Measurements from ENCODE around the gene SEMA6D.

The SEMA6D gene

DNA sequence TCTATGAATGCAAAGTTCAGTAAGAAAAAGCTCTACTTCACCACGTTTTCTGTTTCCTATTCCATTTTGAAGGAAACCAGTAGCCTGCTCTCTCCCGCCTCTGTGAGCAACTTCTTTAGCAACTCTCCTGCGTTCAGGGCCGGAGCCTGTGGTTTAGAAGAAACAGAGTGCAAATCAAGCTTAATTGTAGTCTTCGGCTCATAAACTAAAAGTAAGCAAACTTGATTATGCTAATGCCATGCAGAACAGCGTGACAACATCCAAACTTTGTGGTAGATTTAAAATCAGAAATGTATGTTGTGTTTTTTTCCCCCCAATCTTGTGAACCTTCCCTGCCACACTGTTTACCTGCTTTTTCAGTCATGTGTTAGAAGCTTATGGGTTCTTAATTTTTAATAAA, 87.4 kb downstream of the SEMA6D start:
- TF ChIP-seq, protein P1, sequence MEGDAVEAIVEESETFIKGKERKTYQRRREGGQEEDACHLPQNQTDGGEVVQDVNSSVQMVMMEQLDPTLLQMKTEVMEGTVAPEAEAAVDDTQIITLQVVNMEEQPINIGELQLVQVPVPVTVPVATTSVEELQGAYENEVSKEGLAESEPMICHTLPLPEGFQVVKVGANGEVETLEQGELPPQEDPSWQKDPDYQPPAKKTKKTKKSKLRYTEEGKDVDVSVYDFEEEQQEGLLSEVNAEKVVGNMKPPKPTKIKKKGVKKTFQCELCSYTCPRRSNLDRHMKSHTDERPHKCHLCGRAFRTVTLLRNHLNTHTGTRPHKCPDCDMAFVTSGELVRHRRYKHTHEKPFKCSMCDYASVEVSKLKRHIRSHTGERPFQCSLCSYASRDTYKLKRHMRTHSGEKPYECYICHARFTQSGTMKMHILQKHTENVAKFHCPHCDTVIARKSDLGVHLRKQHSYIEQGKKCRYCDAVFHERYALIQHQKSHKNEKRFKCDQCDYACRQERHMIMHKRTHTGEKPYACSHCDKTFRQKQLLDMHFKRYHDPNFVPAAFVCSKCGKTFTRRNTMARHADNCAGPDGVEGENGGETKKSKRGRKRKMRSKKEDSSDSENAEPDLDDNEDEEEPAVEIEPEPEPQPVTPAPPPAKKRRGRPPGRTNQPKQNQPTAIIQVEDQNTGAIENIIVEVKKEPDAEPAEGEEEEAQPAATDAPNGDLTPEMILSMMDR (IDR thresholded peaks at IDR 0.05) = no peak

DNA sequence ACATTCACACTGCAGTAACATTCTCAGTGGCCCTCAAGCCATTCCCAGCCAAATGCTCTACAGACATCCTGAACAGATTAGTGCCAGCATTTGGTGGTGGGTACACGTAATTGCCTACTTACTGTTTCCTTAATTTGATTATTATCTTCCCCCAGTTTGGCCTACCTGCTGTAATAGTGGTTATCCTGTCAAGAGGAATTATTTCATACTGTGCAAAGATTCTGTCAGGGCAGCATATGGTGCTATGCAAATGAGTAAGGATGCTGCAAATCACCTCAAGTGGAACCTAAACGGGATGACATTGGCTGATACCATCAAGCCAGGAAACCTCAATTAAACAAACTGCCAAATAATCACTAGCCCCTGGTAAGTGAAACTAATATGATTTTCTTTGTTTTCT, 88.7 kb downstream of the SEMA6D start:
- TF ChIP-seq, protein P1 (IDR thresholded peaks at IDR 0.05) = no peak

DNA sequence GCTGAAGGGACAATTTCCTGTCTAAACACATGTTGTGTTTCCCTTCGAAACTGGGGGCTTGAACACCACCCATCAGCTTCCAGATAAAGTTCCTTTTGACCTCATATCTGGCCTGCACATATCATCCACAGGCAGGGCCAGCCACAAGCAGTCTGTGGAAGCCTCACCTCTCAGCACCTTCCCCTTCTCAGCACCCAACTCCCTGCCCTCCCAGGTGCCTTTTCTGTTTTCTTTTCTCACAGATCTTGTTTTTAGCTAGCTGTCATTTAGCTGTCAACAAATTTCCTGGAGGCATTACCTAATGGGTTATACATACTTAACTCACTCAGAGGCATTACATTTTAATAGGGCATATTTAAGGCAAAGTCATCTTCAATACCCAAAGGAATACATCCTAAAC, 93.9 kb downstream of the SEMA6D start:
- TF ChIP-seq, protein P1 (IDR thresholded peaks at IDR 0.05) = no peak

DNA sequence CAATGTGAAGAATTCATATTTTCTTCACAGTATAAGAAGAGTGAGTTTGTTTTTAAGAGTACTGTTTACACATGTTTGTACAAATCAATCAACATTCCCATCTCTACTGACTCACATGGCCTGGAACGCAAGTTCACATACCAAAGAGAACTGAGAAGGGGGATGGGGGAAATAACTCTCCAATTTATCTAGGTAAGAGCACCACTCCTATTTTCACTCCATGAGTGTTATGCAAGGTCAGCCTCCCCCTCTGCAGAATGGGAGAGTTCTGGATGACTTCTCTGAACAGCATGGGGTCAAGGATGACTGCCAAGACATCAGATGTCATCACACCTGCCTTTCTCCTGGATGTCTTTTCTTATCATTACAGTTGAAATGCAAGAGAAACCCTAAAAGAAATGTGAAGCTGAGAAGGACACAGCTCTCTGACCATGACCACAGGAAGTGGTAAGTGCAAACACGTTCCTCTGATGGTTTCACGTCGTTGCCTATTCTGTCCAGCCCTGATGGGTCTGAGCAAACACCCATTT, 95.2 kb downstream of the SEMA6D start:
- TF ChIP-seq, protein P1 (IDR thresholded peaks at IDR 0.05) = no peak

DNA sequence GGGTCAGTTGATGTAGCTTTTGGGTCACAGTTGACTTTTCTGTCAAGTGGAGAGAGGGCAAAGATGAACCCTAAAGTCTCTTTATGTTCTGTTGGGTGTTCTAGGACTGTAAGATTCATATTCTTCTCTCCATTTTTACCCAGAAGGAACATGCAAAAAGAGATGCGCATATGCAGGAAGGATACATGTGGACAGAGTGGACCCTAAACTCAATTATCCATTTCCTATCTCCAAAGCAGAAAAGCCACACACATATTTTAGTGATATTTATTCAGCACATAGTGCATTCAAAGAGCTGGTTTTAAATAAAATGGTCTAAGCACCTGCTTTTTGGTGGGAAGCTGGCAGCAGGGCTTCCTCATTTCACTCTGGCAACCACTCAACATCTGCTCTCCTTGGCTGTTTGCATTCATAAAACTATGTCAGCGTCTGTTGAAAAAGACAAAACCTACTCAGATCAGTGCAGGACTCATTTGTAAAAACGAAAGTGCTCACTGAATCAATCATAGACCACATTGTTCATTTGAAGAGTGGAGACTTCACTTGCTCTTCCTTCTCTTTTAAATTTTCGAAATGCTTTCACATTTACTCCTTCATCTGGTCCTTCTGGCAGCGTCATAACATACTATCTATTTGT, 96.6 kb downstream of the SEMA6D start:
- TF ChIP-seq, protein P1 (IDR thresholded peaks at IDR 0.05) = no peak

DNA sequence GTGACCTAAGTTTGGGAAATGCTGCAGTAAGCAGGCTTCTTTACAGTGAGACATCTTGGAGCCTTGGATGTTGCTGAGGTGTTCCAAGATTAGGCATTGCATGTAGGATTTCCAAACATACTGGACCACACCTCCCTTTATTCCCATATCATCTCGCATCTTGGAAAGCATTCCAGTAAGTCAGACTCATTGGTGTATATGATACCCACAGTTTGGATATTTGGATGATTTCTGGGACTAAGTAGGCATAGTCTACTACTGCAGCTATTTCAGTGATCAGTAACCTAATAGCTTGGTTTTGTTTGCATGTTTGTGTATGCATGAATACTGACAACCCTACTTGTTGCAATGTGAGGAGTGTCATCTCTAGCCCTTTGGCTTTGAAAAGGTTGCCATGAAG, 97.3 kb downstream of the SEMA6D start:
- TF ChIP-seq, protein P1 (IDR thresholded peaks at IDR 0.05) = no peak

DNA sequence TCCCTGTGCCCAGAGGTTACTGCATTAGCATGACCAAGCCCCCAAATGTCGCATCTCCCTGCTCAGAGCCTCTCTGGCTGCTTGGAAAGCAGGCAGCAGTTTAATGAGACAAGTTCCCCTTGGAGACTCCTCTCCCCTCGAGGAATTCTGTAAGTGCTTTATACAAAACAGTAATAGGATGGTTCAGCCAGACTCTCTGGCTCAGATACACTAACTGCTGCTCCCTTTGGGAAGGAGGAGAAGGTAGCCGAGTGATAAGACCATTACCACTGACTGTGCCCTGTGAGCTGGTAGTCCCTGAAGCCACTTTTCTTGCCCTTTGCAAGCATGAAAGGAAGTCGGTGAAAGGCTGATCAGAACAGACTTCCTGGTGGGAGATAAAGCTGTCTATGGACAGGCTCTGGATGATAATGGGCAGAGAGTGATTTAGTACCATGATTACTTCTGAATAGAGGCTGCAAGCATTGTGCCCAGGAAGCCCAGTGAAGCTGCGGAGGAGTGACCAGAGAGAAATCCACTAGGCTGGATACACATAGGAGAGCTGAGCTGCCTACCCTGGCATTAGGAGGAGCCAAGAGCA, 100.8 kb downstream of the SEMA6D start:
- TF ChIP-seq, protein P1 (IDR thresholded peaks at IDR 0.05) = no peak
